Measurements from ENCODE around the gene RGSL1.
A peak's percentile ranks its signal among the peaks of the same experiment; 100 is the strongest.

The RGSL1 gene

GRCh38 chr1:182568647-182569284, 118.8 kb downstream of the RGSL1 start:
- no peak for TF ChIP-seq CTCF (conservative IDR thresholded peaks at IDR 0.05; ENCODE audit: low read depth, low read length)
- DNase-seq (ENCODE audit: low read depth), result no peak
- H3K4me3 ChIP-seq (ENCODE audit: low read depth, low read length), result no peak overlapping the region

- no peak for DNase-seq (ENCODE audit: low read depth)
- no peak for TF ChIP-seq CTCF (conservative IDR thresholded peaks at IDR 0.05; ENCODE audit: low read depth, low read length)
- H3K4me3 ChIP-seq (ENCODE audit: low read depth, low read length), result no peak overlapping the region
Observed at GRCh38 chr1:182569939-182570610, 120.1 kb downstream of the RGSL1 start.

GRCh38 chr1:182570611-182570970, 120.6 kb downstream of the RGSL1 start:
- DNase-seq (ENCODE audit: low read depth), result no peak
- H3K4me3 ChIP-seq (ENCODE audit: low read depth, low read length), result no peak overlapping the region
- TF ChIP-seq CTCF (conservative IDR thresholded peaks at IDR 0.05; ENCODE audit: low read depth, low read length), result no peak

GRCh38 chr1:182574156-182574555, 124.2 kb downstream of the RGSL1 start:
- no peak for DNase-seq (ENCODE audit: low read depth)
- TF ChIP-seq CTCF (conservative IDR thresholded peaks at IDR 0.05; ENCODE audit: low read depth, low read length), result no peak
- H3K4me3 ChIP-seq (ENCODE audit: low read depth, low read length), result no peak overlapping the region

- no peak for TF ChIP-seq CTCF (conservative IDR thresholded peaks at IDR 0.05; ENCODE audit: low read depth, low read length)
- no peak overlapping the region for H3K4me3 ChIP-seq (ENCODE audit: low read depth, low read length)
- DNase-seq (ENCODE audit: low read depth), result peak; percentile 85
Observed at GRCh38 chr1:182575540-182576149, 125.7 kb downstream of the RGSL1 start.

- DNase-seq (ENCODE audit: low read depth), result no peak
- no peak for TF ChIP-seq CTCF (conservative IDR thresholded peaks at IDR 0.05; ENCODE audit: low read depth, low read length)
Observed at GRCh38 chr1:182580736-182581135, 130.8 kb downstream of the RGSL1 start.

More at GRCh38 chr1:182580736-182581135, 130.8 kb downstream of the RGSL1 start:
- H3K4me3 ChIP-seq (ENCODE audit: low read depth, low read length), result no peak overlapping the region
